A673 (cell line): ENCODE measurements around the gene SLC25A45.

Experiments used
- EZH2 ChIP-seq: fragments of 200-600 bp; sonication (generic); IDR thresholded peaks from 2 replicates; pipeline ENCODE4 v1.6.1; 2017; ENCODE audit warnings: borderline replicate concordance, low read depth, mild to moderate bottlenecking, mixed read lengths, antibody characterized with exemption, low read length; ENCODE audit not compliant: poor library complexity, severe bottlenecking
- TF ChIP-seq, protein P1 (sequence below): fragments of 300-800, 200-600 bp; sonication (generic); conservative IDR thresholded peaks from 2 replicates; pipeline ENCODE4 v1.5.1; 2017; ENCODE audit warnings: low read depth, mild to moderate bottlenecking, antibody characterized with exemption, low read length, moderate library complexity, mixed read lengths

- TF ChIP-seq, protein P1, sequence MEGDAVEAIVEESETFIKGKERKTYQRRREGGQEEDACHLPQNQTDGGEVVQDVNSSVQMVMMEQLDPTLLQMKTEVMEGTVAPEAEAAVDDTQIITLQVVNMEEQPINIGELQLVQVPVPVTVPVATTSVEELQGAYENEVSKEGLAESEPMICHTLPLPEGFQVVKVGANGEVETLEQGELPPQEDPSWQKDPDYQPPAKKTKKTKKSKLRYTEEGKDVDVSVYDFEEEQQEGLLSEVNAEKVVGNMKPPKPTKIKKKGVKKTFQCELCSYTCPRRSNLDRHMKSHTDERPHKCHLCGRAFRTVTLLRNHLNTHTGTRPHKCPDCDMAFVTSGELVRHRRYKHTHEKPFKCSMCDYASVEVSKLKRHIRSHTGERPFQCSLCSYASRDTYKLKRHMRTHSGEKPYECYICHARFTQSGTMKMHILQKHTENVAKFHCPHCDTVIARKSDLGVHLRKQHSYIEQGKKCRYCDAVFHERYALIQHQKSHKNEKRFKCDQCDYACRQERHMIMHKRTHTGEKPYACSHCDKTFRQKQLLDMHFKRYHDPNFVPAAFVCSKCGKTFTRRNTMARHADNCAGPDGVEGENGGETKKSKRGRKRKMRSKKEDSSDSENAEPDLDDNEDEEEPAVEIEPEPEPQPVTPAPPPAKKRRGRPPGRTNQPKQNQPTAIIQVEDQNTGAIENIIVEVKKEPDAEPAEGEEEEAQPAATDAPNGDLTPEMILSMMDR: no peak
- TF ChIP-seq EZH2: no peak
These were observed 44.6 kb upstream of the SLC25A45 start for GRCh38 chr11:65426839-65427690.
